GM19238 (cell line): ENCODE data around the gene KLF2.

Experiments
- DNase-seq: peaks from one replicate; pipeline ENCODE4 v3.0.0; 2011; ENCODE audit warnings: low spot score; ENCODE audit not compliant: insufficient read length

The KLF2 gene

GRCh38 chr19:16375157-16375935, 50.7 kb downstream of the KLF2 start:
- no peak for DNase-seq

GRCh38 chr19:16375936-16376185, 51.2 kb downstream of the KLF2 start:
- DNase-seq = no peak

- no peak for DNase-seq
Measured at GRCh38 chr19:16376241-16376640, 51.6 kb downstream of the KLF2 start.

- no peak for DNase-seq
Measured at GRCh38 chr19:16376649-16377048, 52.0 kb downstream of the KLF2 start.

GRCh38 chr19:16377521-16377920, 52.9 kb downstream of the KLF2 start:
- no peak for DNase-seq
